ENCODE data around the gene VRK2. TPM values are rescaled to one million over a fixed set of nuclear protein-coding genes. Genes with fewer than 3 reads are reported as not detected.

Gene VRK2
- total RNA-seq, 2 experiments from 2014 or later = 17.2 to 22.7 TPM

DNA sequence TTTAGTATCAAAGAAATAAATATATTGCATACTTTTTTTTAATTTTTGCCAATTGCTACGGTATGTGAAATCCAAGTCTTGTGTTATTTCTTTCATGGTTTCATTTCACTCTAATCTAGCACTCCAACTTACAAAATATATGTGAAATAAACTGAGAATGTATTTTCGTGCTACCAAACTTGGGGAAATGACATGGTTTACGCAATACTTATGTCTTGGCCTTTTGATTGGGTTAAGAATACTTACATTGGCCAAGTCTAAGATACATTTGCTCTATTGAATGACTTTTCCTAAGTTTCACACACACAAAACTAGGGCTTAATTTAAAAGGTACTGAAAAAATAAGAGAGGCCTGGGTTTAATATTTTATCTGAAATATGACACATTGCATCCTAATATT is 80.5 kb downstream of the VRK2 start:
- ChIA-PET POLR2A (no interaction called here), CTCF (ENCODE audit: unreplicated experiment) (no interaction called here)
- intact Hi-C loops (cut with micrococcal nuclease; ENCODE audit: unreplicated experiment) = no loop called here
- no TSS peak for BruUV-seq (replicated peaks)
- 0 out of 2 replicates have a peak, but pooled peaks cover 4% of the 10 kb centered on the region for H3K36me3 ChIP-seq (ENCODE audit: insufficient read depth, low read length)
- no peak for DNase-seq (ENCODE audit: low spot score)
- no peaks in the 10 kb centered on the region for H3K79me2 ChIP-seq (ENCODE audit: insufficient read depth, low read depth, low read length)
- TF ChIP-seq, protein P1, sequence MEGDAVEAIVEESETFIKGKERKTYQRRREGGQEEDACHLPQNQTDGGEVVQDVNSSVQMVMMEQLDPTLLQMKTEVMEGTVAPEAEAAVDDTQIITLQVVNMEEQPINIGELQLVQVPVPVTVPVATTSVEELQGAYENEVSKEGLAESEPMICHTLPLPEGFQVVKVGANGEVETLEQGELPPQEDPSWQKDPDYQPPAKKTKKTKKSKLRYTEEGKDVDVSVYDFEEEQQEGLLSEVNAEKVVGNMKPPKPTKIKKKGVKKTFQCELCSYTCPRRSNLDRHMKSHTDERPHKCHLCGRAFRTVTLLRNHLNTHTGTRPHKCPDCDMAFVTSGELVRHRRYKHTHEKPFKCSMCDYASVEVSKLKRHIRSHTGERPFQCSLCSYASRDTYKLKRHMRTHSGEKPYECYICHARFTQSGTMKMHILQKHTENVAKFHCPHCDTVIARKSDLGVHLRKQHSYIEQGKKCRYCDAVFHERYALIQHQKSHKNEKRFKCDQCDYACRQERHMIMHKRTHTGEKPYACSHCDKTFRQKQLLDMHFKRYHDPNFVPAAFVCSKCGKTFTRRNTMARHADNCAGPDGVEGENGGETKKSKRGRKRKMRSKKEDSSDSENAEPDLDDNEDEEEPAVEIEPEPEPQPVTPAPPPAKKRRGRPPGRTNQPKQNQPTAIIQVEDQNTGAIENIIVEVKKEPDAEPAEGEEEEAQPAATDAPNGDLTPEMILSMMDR (conservative IDR thresholded peaks at IDR 0.05; ENCODE audit: low read length) = no peak
- no peak for TF ChIP-seq EZH2phosphoT487 (IDR thresholded peaks at IDR 0.05; ENCODE audit: borderline replicate concordance, low read depth, low read length)
- H3K4me2 ChIP-seq (ENCODE audit: low read length) = no peak overlapping the region
- H3K9me3 ChIP-seq (ENCODE audit: low read length) = no peaks in the 10 kb centered on the region
- H3K4me3 ChIP-seq (ENCODE audit: low read depth, low read length, poor library complexity, severe bottlenecking) = no peak overlapping the region
- no peak overlapping the region for H3K27ac ChIP-seq (ENCODE audit: low read depth, low read length, poor library complexity, severe bottlenecking)
- H3K4me1 ChIP-seq (ENCODE audit: insufficient read depth, low read length, poor library complexity, severe bottlenecking) = no peaks in the 10 kb centered on the region
- H2AFZ ChIP-seq (ENCODE audit: low read length) = no peak overlapping the region
- H3K9me2 ChIP-seq (ENCODE audit: insufficient read depth, low read length) = no peaks in the 10 kb centered on the region
- H4K20me1 ChIP-seq (ENCODE audit: insufficient read depth, low read length) = no peaks in the 10 kb centered on the region

DNA sequence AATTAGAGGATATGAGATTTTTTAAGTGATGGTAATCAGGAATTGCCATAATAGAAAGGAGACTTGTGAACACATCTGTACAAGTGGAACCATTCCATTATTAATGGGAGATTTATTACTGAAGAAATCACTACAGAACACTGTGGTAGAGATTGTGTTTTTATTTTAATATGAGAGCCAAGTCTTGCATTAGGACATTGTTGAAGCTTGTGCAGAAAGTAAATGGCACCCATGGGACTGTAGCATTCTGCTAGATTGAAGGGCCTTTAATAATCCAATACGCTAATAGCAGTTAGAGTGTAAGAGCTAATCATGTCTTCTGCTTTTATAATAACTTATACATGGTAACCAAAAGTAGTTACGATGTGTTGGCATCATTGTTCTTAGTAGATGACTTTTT is 83.6 kb downstream of the VRK2 start:
- H3K9me2 ChIP-seq (ENCODE audit: insufficient read depth, low read length) = no peaks in the 10 kb centered on the region
- H3K36me3 ChIP-seq (ENCODE audit: insufficient read depth, low read length) = 0 out of 2 replicates have a peak, but pooled peaks cover 4% of the 10 kb centered on the region
- H3K27ac ChIP-seq (ENCODE audit: low read depth, low read length, poor library complexity, severe bottlenecking) = no peak overlapping the region
- BruUV-seq (replicated peaks) = no TSS peak
- H3K79me2 ChIP-seq (ENCODE audit: insufficient read depth, low read depth, low read length) = no peaks in the 10 kb centered on the region
- TF ChIP-seq, protein P1 (conservative IDR thresholded peaks at IDR 0.05; ENCODE audit: low read length) = no peak
- no peak for TF ChIP-seq EZH2phosphoT487 (IDR thresholded peaks at IDR 0.05; ENCODE audit: borderline replicate concordance, low read depth, low read length)
- intact Hi-C loops (cut with micrococcal nuclease; ENCODE audit: unreplicated experiment) = loop anchor here (5.0 kb wide), 1 partner anchor 317 kb away; no protein-coding TSS in a partner anchor
- H3K9me3 ChIP-seq (ENCODE audit: low read length) = no peaks in the 10 kb centered on the region
- no peaks in the 10 kb centered on the region for H3K4me1 ChIP-seq (ENCODE audit: insufficient read depth, low read length, poor library complexity, severe bottlenecking)
- ChIA-PET CTCF (ENCODE audit: unreplicated experiment) (no interaction called here), POLR2A (no interaction called here)
- H2AFZ ChIP-seq (ENCODE audit: low read length) = no peak overlapping the region
- no peak overlapping the region for H3K4me3 ChIP-seq (ENCODE audit: low read depth, low read length, poor library complexity, severe bottlenecking)
- H3K4me2 ChIP-seq (ENCODE audit: low read length) = no peak overlapping the region
- no peaks in the 10 kb centered on the region for H4K20me1 ChIP-seq (ENCODE audit: insufficient read depth, low read length)
- no peak for DNase-seq (ENCODE audit: low spot score)

DNA sequence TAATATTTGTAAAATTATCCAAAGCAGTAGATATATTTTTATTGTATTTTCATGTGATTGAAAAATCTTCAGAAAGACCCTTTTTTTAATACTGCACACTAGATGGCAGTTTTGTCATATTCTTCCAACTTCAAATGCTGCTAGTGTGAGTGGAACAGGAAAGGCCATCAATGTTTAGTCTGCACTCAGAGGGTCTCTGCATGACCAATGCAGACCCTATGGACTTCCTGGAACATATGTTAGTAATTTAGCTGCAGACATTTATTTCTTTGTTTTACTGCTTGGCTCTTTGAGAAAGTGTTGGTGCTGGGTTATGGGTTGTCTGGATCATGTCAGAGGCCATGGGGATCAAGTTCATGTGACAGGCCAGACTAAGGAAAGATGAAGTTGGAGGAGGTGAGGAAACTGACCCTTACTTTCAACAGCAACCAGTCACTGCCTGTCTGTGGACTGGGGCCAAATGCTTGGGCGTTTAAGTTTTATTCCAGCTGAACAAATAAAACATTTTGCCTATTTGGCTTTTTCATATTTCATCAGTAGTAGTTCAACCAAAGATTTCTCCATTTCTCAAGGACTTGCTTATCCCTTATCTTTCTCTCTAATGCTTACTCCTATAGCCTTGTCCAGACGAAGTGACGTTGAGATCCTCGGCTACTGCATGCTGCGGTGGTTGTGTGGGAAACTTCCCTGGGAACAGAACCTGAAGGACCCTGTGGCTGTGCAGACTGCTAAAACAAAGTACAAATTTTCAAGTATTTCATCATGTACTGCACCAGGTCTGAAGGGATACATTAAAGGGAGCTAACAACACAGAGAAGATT is 84.8 kb downstream of the VRK2 start:
- BruUV-seq (replicated peaks) = no TSS peak
- POLR2A ChIA-PET = no interaction called here
- intact Hi-C loops (cut with micrococcal nuclease; ENCODE audit: unreplicated experiment) = loop anchor here (5.0 kb wide), 1 partner anchor 316 kb away; no protein-coding TSS in a partner anchor

More for the DNA sequence above, 84.8 kb downstream of the VRK2 start:
- H3K27ac ChIP-seq (ENCODE audit: low read depth, low read length, poor library complexity, severe bottlenecking) = no peak overlapping the region
- H3K79me2 ChIP-seq (ENCODE audit: insufficient read depth, low read depth, low read length) = no peaks in the 10 kb centered on the region
- no peak overlapping the region for H3K4me2 ChIP-seq (ENCODE audit: low read length)
- TF ChIP-seq, protein P1 (conservative IDR thresholded peaks at IDR 0.05; ENCODE audit: low read length) = peak; percentile 67
- no peak for TF ChIP-seq EZH2phosphoT487 (IDR thresholded peaks at IDR 0.05; ENCODE audit: borderline replicate concordance, low read depth, low read length)
- H3K4me1 ChIP-seq (ENCODE audit: insufficient read depth, low read length, poor library complexity, severe bottlenecking) = no peaks in the 10 kb centered on the region
- H3K9me3 ChIP-seq (ENCODE audit: low read length) = no peaks in the 10 kb centered on the region
- H4K20me1 ChIP-seq (ENCODE audit: insufficient read depth, low read length) = no peaks in the 10 kb centered on the region
- no peaks in the 10 kb centered on the region for H3K9me2 ChIP-seq (ENCODE audit: insufficient read depth, low read length)
- CTCF ChIA-PET (ENCODE audit: unreplicated experiment) = no interaction called here
- no peak overlapping the region for H2AFZ ChIP-seq (ENCODE audit: low read length)
- no peak overlapping the region for H3K4me3 ChIP-seq (ENCODE audit: low read depth, low read length, poor library complexity, severe bottlenecking)
- 0 out of 2 replicates have a peak, but pooled peaks cover 4% of the 10 kb centered on the region for H3K36me3 ChIP-seq (ENCODE audit: insufficient read depth, low read length)
- peak; percentile 4 for DNase-seq (ENCODE audit: low spot score)

Measured in OCI-LY7 (cell line).